T-helper 22 cell (primary cell): ENCODE measurements around the gene CAPN12.

Source experiments
- DNase-seq: peaks from one replicate; pipeline ENCODE4 v3.0.0-alpha.2; 2020; ENCODE audit warnings: low read depth

CAPN12 gene

DNA sequence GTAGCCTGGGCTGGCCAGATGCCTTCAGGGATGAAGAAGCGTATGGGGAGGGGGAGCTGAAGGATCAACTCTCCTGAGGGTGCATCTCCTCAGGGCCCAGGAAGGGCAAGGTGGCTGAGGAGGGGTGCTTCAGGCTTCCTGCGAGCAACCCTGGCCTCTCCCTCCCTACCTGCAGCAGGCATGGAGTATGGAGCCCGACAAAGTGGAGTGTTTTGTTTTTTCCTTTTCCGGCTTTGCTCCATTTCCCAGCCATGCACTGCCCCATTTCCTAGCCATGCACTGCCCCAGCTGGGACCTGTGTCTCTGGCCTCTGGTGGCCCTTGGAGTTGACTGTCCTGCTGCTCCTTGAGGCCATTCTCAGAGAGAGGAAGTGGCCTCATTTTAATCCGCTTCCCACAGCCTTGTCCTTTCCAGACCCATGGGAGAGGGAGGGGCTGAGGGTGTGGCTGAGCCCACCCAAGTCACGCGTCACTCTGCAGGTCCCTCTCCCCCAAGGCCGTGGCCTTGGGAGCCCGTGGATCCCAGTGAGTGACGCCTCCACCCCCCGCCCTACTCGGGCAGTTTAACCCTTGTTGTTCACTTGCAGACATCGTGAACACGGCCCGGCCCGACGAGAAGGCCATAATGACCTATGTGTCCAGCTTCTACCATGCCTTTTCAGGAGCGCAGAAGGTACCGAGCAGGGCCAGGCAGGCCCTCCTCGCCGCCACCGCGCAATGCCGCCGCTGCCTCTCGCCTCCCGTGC, 34.4 kb downstream of the CAPN12 start:
- no peak for DNase-seq

GRCh38 chr19:38709119-38709518, 35.2 kb downstream of the CAPN12 start:
- DNase-seq: no peak

- DNase-seq: no peak
Measured at GRCh38 chr19:38708413-38709024, 35.8 kb downstream of the CAPN12 start.

DNA sequence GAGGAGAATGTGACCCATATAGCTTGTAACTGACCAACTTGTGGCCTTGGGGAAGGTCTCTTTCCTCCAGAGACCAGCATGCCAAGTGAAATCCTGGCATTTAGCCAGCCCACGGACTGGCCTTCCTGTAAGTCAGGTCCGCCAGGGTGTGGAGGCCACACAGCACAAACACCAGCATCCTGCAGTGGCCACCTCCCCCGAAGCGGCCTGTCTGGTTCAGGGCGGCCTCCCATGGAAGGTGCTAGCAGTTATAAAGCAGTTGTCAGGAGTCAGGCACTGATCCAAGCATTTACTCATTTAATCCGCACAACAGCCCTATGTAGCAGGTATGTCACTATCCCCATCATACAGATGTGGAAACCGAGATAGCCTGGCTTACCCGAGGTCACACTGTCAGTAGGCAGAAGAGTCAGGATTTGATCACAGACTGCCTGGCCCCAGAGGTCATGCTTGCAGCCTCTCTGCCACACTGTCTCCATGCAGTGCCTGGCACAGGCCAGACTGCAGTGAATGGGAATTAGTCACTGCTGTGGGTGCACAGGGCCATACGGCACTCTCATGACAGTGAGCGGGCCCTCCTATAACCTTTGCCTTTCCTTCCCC, 36.7 kb downstream of the CAPN12 start:
- DNase-seq: no peak

DNA sequence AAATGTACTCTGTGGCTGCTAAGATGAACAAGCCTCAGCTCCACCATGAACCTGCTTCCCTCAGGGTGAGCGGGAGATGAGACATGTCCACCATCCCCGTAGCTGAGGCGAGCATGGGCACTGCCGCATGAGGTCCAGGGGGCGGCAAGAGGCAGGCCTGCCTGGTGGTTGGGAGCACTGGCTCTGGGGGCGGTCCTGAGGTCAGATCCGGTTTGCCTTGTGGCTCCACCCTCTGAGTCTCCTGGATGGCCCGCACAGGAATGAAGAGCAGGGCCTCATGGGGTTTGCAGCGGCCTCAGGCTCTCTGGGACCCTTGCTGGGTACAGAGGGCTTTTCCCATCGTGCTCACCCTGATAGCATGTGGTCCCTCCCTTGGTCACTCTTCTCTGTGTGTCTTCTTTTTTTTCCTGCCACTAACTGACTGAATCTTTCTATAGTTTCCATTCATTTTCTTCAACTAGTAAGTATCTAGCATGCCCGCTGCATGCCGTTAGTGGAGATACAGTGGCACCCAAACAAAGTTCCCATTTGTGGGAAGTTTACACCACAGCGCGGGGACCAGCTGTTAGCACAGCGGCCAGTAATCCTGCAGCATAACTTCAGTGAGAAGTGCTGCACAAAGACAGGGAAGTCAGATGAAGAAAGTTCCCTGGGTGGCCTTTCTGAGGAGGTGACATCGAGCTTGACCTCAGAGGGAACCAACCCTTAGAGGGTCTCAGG, 37.3 kb downstream of the CAPN12 start:
- DNase-seq: no peak

DNA sequence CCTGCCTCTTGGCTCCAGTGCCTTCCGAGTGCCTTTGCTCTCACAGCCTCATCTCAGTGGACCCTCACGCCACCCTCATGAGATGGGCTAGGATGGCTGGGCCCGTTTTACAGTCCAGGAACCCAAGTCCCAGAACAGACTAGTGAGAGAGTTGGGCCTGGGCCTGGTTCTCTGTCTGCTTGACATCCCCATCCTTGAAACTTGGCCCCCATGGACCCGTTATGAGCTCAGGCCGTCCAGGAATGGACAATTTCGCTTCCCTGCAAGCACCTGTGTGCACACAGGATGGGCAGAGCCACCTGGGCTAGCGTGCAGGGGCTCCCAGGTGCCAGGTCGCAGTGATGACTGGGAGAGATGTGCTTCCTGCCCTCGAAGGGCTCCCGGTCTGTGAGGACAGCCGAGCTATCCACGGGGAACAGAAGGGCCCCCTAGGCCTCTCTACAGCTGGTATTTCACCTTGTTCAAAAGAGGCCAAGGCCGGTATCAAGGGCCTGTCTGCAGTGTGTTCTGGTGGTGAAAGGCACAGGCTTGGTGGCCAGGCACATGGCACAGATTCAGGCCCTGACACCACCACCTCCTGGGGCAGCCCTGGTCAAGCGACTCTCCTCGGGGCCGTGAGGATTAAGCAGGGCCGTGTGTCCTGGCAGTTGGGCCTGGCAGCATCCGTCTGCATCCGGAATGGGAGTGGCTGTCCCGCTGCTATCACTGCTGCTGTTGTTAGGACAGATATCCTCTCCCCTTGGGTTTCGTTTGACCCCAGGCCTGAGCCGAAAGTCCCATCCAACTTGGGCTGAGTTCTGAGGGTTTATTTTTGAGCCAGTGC, 38.9 kb downstream of the CAPN12 start:
- no peak for DNase-seq

DNA sequence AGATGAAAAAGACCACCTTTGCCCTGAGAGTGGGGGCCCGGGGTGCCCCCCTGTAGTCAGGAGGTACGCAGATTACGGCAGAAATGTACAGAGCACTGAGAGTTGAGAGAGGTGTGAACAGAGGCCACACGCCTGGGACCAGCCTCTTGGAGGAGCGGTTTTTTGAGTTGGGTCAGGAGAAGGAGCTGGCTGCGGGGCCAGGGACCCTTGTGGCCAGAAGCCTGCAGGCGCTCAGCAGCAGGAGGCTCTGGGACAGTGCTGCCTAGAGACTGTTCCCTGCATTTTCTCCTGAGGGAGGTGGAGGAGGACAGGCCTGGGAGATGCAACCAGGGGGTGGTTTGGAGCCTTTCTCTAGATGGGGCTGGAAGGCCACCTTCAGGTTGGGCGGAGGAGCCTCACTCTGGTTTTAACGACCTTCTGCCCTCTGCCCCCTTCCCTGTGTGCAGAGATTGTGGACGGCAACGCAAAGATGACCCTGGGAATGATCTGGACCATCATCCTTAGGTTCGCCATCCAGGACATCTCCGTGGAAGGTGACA, 39.7 kb downstream of the CAPN12 start:
- no peak for DNase-seq

GRCh38 chr19:38703509-38703908, 40.8 kb downstream of the CAPN12 start:
- no peak for DNase-seq

DNA sequence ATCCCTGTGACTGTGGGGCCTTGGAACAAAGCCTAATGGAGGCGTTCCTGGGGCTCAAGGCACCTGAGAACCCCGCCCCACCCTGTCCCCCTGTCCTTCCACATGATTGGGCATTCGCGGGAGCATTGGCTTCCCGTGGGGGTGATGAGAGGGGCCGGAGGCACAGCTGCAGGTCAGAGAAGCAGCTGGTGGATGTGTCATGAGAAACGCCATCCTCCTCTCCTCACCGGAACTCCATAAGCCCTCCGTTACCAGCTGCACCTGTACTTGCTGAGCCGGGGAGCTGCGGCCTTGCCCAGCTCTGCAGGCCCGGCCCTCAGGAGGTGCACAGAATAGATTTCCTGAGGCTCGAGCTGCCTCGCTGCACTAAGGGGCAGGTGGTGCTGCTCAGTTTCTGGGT, 42.0 kb downstream of the CAPN12 start:
- no peak for DNase-seq

DNA sequence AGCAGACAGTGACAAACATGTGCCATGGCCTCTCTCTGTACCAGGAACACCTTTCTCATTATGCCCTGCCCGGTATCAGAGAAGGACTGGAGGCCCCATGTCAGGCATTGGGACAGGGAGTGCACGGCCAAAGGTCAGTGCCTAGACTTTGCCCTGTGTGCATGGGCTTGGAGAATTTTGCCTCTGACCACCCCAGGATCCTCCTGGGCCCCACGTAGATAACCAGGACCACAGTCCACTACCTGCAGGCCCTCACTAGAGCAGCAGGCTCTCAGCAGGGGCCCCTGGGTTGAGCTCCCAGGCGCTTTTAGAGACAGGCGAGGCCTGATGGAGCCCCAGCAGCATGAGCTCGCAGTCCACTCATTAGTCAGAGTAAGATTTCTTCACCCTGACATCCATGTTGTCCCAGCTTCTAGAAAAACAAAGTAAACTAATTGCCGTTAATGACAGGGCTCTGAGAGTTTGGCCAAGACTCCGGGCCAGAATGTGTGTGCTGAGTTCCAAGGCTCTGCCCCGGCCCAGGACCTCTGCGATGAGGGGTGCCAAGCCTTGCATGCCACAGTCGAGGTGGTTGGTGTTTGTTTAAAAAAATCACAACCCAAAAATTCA, 42.7 kb downstream of the CAPN12 start:
- DNase-seq: no peak

- no peak for DNase-seq
Measured at GRCh38 chr19:38700902-38701454, 43.3 kb downstream of the CAPN12 start.

- DNase-seq: no peak
Measured at GRCh38 chr19:38700350-38700901, 43.8 kb downstream of the CAPN12 start.

GRCh38 chr19:38699647-38700349, 44.5 kb downstream of the CAPN12 start:
- DNase-seq: no peak

GRCh38 chr19:38699027-38699346, 45.3 kb downstream of the CAPN12 start:
- no peak for DNase-seq

DNA sequence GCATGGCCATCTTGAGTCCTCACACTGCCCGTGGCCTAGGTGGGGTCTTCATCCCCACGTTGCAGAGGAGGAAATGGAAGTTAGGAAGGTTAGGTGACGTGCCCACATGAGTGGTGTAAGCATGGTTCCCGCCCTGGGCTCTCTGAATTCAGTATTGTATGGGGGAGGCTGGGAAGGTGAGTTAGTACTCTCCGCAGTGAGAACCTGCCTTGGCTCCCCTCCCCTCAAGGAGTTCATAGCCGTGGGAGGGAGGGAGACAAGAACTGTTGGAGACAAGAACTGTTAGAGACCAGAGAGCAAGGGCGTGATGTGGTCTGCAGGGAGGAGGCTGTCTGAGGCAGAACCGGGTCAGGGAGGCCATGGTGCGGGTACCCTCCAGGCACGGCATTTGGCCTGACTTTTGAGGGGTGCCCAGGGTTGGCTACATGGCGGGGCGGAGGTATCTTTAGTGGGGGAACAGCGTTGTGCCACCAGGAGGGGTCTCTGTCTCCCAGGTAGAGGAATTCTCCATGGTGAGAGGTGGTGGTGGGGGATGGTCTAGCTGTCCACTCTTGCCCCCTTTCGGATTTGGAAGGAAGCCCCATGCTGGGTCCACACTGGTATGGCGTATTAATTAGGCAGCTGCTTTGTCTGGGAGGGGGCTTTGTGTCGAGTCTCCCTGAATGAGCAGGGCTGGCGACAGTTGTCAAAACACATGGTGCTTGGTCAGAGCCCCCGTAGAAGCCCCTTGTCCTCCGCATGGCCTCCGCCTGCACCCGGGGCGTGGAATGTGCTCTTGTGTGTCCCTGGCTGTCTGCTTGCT, 45.8 kb downstream of the CAPN12 start:
- DNase-seq: no peak

GRCh38 chr19:38697641-38698071, 46.6 kb downstream of the CAPN12 start:
- no peak for DNase-seq

- no peak for DNase-seq
Measured at GRCh38 chr19:38697197-38697596, 47.1 kb downstream of the CAPN12 start.

DNA sequence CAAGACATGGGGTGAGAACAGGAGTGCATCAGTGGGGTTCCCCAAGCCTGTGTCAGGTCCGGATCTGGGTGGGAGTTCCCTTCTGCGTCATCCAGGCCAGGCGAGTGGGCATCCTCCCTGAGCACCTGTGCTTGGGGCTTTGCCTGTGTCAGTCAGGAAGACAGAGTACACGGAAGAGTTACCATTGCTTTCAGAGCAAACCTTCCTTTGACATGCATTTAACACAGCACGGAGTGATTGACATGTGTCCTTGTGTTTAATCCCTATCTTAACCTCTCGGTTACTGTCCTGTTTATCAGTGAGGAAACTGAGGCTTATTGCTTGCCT, 47.6 kb downstream of the CAPN12 start:
- no peak for DNase-seq
